Esophagus squamous epithelium (tissue), 4 donors: ENCODE measurements around the gene CLDN18.

Source experiments
- CTCF ChIP-seq, 6 experiments: fragments of 450-650 bp in 4 of 6; fragments of 200-600 bp in 2 of 6; sonication (generic) in 2 of 6; IDR thresholded peaks; one replicate each; pipeline ENCODE4 v1.5.1; 2016 to 2019; ENCODE audit warnings: antibody characterized with exemption in 6 of 6, mild to moderate bottlenecking in 4 of 6, moderate library complexity in 4 of 6
- POLR2A ChIP-seq, 4 donors: fragments of 450-650 bp; IDR thresholded peaks; one replicate each; pipeline ENCODE4 v1.6.1; 2017; ENCODE audit warnings: antibody characterized with exemption in 4 of 4, mild to moderate bottlenecking in 4 of 4, moderate library complexity in 3 of 4

- TF ChIP-seq POLR2A (IDR thresholded peaks at IDR 0.05) (no peak), CTCF (IDR thresholded peaks at IDR 0.05) (no peak)
These were observed 32.1 kb downstream of the CLDN18 start for GRCh38 chr3:138042043-138042442.
